ELR (cell line): ENCODE data around the gene ADAMTSL3.
"Not testable (repeated sequence)": the region's sequence is repeated elsewhere in the genome, so short reads cannot be mapped to it uniquely, and the experiment has no call there.

Experiments
- DNase-seq: peaks from one replicate; pipeline ENCODE4 v3.0.0-alpha.2; 2015; ENCODE audit warnings: low read depth

Gene ADAMTSL3

DNA sequence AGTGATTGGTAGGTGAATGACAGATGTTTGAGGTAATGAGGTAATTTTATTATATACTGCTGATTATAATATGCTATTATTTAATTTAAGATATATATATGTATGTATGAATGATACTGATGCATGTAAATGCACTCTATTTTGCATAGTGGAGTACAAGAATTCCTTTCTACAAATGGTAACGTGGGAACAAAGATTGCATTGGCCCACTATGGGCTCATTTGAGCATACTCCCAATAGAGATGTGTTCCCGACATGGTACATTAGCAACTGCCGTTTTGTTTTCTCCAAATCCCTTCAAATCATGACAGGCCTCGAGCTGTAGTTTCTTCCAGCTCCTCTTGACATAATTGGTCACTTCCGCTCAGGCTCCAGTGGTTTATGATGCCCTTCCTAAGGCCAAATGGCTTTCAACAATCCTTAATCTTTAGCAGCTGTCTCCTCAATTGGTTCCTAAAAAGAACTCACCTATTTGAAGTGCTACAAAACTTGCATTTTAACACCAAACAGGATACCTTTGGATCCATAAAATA lies 266.1 kb downstream of the ADAMTSL3 start:
- DNase-seq, result no peak

DNA sequence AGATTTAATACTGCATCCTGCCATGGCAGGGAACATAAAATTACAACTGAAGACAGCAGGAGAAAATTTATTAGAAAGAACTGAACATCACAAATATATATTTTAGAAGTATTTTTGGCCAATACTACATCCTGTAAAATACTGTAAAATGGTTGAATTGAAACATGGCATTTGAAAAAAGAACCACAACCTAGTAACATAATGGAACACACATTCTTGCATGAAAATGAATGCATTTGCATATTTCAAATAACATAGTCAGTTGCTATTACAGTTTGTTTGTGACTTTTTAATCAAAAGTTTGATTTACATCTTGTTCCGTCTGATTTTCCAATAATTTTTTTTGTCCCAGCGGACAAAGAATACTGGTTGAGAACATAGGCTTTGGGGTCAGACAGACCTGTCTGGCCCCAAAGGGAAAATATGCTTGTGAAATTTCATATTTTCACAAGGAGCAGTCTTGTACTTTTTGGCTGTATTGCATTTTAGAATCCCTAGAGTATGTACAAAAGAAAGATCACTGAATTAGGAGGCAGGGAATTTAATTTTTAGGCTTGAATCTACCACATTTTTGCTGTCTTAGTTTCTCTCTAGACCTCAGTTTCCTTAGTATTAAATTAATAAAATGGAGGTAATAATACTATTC lies 268.8 kb downstream of the ADAMTSL3 start:
- DNase-seq, result no peak

DNA sequence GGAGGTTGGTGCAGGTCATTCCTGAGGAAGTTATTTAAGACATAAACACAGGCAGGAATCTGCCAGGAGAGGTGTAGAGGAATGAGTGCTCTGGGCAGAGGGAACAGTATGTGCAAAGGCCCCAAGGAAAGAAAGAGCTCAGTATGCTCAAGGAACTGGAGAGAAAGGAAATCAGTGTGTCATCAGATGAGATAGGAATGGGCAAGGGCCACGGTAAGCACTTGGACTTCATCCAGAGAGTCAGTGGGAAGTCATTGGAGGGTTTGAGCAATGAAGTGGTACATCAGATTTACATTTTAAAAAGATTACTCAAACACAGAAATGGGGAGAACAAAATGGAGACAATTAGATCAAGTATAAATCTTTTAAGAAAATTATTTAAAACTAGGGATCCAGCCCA lies 272.2 kb downstream of the ADAMTSL3 start:
- peak; percentile 17 for DNase-seq

DNA sequence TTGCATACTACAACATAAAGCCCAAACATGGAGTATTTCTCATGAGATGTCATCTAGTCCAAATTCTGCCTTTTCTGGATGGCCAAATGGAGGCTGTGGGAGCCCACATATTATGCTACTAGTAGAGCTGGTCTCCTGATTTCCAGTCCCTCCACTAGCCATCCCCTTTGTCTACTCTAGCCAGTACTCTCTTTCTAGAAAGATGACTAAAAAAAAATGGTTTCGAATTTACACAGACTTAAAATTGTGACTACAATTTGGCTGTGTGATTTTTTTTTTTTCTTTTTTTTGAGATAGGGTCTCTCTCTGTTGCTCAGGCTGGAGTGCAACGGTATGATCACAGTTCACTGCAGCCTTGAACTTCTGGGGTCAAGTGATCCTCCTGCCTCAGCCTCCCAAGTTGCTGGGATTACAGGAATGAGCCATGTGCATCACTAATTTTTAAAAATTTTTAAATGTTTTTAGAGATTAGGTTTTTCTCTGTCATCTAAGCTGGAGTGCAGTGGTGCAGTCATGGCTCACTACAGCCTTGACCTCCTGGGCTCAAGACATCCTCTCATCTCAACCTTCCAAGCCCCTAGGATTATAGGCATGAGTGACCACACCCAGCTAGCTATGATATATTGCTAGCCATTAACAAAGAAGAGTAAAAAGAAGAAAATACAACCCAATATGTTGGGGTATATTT lies 273.9 kb downstream of the ADAMTSL3 start:
- DNase-seq, result no peak

DNA sequence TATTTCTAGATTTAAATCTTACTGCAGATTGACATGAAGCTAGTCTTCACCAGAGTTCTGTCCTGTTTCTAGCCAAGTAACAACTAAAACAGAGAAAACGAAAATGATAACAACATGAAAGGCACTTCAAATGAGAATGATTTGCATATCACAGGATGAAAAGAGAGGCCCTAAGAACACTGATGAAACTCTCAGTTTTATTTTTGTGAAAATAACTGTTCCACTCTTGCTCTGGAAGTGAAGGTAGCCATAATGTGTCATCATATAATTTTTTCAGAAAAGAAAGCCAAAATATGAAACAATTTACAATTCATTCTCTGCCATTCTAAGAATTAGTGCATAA lies 274.4 kb downstream of the ADAMTSL3 start:
- DNase-seq, result no peak

DNA sequence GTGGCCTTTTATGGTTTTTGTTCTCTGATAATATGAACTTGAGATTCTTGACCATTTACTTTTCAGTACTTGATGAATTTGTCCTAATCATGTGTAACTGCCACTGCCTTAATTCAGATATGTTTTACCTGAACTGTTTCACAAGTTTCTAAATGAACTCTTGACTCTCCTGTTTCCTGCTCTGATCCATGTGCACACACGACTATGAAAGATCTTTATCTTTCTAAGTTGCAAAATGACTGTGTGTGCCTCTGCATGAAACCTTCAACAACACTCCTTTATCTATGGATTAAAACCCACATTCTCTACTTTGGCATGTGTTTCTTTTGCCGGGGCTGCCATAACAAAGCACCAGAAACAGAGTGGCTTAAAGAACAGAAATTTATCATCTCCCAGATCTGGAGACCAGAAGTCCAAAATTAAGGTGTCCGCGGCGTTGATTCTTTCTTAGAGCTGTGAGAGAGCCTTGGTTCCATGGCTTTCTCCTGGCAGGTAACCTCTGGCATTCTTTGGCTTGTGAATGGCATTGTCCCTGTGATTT lies 275.0 kb downstream of the ADAMTSL3 start:
- no peak for DNase-seq

DNA sequence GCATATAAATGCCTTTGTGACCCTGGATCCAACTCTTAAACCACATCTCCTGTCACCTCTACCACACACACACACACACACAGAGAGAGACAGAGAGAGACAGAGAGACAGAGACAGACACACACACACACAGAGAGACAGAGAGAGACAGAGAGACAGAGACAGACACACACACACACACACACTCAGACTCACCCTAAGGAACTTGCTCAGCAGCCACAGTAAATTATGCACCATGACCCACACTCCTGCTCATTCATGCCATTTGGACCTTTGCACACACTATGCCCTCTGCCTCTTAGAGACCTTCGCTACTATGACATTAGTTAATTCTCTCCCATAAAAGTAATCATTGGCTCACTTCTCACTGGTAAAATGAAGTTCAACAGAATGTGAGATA lies 275.7 kb downstream of the ADAMTSL3 start:
- DNase-seq, result no peak

DNA sequence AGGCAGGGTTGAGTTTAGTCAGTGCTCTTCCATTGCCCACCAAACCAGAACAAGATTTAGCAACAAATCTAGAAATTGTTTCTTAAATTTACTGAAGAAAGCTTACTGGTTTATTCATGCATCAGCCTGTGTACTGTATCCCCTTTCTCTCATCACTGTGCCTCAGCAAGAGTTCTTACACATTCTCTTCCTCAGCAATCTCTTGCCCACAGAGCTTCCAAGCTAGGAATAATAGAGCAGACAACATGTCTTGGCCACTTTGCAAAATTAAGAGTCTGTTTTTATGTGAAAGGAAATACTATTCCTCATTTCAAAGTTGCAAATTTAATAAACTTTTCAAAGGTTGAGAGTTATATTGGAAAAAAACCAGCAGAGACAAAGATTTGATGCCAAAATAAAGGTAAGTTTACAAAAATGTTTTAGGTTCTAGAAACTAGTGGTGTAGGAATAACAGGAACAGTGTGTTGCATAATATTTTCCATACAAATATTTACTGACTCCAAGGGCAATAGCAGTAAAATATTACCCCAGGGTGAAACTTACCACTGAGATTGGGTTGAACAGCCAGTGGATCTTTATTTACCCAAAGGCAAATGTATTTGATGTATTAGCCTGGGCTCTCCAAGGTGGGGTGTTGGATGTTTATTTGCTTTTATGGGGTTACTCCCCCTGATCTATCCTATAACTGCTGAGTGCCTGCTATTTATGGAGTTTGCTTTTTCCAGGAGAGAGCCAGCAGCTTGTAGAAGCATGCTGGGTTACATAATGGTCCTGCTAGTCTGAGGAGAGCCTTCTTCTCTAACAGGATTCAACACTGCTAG lies 276.7 kb downstream of the ADAMTSL3 start:
- DNase-seq, result no peak

DNA sequence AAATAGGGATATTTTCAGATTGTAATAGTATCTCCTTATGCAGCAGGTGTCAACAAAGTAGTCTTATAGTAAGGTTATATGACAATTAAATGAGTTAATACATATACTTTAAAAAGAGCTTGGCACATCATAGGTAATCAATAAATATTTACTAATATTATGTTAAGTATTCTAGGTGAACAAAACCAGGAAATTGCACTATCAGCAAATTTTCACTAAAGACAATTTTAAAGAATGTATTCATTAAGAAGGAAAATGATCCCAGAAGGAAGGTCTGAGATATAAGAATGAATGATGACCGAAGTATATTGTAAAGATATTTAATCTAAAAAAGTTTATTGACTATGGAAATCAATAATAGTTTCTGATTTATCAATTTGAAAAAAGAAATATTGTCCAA lies 281.9 kb downstream of the ADAMTSL3 start:
- no peak for DNase-seq

DNA sequence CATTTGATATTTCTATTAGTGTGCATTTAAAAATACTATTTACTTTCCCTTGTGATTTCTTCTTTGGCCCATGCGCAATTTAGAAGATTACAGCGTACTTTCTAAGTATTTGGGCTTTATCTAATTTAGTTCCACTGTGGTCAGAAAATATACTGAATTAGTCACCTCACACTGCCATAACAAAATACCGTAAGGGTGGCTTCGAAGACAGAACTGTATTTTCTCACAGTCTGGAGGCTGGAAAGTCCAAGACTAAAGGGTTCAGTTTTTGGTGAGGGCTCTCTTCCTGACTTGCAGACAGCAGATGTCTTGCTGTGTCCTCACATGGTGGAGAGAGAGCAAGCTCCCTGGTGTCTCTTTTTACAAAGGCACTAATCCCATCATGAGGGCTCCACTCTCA lies 286.2 kb downstream of the ADAMTSL3 start:
- DNase-seq, result no peak

DNA sequence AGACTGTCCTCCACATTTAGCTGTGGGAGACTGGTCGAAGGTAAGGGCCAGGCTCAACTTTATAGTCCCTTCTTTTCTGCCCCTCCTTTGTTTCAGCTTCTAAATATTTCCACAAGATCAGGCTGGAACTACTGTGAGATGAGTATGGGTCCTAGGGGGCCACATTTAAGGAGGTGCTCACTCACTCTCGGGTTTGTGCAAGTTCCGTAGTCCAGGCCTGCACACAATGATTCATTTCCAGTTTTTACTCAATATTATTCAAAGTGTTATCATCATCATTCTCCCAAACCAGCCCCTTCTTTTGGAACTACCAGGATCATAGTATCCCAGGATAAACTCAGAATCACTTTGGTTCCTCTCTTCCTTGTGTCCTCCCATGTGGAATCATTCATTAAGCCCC lies 289.1 kb downstream of the ADAMTSL3 start:
- DNase-seq, result no peak

DNA sequence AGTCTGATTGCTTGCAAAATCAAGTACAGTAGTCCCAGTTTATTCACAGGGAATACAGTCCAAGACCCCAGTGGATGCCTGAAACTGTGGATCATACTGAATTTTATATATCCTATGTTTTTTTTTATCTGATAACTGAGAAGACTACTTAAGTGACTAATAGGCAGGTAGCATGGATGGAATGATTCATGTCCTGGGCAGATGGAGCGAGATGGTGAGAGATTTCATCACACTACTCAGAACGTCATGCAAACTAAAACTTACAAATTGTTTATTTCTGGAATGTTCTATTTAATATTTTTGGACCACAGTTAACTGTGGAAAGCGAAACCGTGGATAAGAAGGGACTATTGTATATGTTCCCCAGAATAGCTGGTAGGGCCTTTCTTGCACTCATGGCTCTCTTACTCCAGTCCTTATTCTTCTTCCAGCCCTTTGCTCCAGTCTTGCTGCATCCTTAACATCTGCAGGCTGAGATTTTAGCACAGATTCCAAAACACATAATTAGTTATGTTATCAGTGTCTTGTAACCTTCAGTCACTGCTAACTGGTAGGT lies 290.0 kb downstream of the ADAMTSL3 start:
- peak; percentile 42 for DNase-seq

DNA sequence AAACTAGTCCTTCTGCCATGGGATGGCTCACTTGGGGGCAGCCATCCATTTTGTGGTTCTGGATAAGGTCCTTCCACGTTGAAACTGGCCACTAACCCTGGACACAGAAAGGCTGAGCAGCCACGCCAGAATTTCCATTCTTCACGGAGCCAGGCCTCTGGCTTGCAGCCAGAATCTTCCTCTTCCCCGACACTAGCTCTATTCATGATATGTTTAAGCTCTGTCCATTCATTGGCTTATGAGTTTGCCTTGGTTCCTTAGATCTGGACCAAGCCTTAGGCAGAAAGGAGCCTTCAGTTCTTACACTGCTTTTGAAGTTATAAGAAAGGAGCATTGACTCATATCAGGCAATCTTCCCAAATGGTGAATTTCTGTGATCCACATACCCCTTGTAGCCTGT lies 293.2 kb downstream of the ADAMTSL3 start:
- DNase-seq, result no peak

DNA sequence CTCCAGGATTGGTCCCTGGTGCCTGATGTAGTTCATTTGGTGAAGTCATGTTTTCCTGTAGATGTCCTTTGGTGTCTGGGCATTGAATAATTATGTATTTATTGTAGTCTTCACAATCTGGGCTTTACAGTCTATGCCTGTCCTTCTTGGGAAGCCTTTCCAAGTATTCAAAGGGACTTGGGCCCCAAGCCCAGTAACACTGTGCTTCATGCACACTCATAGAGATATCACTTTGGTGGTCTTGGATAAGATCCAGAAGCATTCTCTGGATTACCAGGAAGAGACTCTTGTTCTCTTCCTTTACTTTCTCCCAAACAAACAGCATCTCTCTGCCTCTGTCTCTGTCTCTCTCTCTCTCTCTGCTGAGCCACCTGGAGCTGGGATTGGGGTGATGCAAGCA lies 300.6 kb downstream of the ADAMTSL3 start:
- no peak for DNase-seq

DNA sequence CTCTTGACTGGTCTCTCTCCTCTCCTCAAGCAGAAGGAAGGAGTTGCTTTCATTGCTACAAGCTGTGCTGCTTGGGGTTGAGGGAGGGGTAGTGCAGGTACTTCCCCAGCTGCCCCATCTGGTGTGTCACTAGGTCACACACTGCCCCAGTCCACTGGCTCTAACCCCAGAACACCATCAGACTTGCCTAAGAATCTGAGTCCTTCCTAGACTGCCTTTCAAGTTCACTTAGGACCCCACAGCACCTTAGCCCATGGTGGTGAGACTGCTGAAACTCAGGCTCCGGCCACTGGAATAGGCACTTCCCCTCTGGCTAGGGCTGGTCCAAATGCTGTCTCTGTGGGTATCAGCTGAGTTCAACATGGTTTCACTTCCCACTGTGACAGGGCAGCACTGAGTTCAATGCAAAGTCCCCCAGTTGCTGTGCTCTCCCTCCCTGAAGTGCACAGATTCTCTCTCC lies 301.9 kb downstream of the ADAMTSL3 start:
- DNase-seq, result no peak

DNA sequence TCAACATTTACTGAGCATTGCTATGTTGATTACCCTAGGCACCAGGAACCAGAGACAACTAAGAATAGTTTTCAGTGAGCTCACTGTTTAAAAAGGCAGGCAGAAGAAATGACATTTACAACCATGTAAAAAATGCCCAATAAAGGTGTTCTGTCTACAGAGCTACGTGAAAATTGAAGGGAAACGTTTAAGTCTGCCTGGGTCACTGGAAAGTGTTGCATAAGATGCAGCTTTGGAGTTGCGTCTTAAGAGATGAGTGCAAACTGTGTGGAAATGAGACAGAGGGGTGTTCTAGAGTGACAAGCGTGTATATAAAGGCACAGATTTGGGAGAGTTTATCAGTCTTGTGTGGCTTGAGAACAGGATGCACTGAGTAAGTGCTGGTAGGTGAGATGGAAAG lies 303.0 kb downstream of the ADAMTSL3 start:
- no peak for DNase-seq

DNA sequence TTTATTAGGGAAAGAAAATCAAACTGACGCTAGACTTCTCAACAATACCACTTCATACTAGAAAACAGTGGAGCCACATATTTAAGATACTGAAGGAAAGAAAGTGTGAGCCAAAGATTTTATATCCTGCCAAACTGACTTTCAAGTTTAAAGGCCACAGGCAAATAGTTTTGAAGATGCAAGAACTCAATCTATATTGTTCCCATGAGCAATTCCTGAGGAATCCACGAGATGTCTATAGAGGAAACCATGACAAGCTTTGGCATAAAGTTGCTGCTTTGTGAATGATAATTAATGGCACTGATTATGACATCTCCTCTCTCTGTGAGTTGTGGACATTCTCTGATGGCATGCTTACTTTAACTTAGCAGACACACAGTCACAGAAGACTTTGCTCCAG lies 305.6 kb downstream of the ADAMTSL3 start:
- DNase-seq, result no peak

DNA sequence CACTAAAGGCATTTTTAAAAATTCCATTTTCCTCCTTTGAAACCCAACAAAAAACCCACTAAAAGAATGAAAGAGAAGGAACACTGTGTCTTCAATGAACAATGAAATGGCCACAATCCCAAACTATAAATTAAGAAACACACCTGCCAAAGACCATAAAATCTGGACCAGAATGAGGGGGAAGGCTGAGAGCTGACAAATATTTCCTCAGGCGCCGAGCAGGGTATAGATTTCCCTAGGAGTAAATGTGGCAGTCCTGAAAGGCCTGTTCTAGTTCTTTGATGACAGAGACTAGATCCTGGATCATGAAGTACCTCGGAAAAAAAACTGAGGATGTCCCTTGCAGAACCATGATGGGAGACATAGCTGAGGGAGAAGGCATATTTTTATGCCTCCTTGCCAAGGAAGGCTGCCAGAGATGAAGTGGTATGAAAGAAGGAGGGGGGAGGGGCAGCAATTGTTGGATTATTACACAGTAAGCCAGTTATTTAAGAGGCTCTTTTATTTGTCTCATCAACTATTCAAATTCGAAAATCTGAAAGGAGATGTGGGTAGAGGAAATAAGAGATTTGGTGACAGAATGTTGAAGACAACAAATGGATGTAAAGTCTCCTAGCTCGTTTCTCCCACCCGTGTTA lies 306.4 kb downstream of the ADAMTSL3 start:
- no peak for DNase-seq

DNA sequence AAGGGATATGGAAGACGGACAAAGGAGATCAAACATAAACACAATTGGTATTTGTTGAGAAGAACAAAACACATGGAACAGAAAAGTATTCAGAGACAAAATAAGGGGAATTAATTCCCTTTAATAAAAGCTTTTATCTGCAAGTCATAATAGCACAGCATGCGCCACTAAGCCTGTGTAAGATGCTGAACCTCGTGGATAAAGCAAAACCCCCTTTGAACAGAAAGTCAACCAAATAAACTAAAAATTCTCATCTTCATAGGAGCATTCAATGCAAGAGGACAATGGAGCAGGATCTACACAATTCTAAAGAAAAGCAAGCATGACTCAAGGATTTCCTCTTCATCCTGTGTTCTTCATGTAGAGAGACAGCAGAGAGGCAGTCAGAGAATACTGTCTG lies 307.4 kb downstream of the ADAMTSL3 start:
- DNase-seq, result no peak

DNA sequence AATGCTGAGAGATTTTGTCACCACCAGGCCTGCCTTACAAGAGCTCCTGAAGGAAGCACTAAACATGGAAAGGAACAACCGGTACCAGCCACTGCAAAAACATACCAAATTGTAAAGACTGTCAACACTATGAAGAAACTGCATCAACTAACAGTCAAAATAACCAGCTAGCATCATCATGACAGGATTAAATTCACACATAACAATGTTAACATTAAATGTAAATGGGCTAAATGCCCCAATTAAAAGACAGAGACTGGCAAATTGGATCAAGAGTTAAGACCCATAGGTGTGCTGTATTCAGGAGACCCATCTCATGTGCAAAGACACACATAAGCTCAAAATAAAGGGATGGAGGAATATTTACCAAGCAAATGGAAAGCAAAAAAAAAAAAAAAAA lies 311.0 kb downstream of the ADAMTSL3 start:
- not testable (repeated sequence) for DNase-seq

DNA sequence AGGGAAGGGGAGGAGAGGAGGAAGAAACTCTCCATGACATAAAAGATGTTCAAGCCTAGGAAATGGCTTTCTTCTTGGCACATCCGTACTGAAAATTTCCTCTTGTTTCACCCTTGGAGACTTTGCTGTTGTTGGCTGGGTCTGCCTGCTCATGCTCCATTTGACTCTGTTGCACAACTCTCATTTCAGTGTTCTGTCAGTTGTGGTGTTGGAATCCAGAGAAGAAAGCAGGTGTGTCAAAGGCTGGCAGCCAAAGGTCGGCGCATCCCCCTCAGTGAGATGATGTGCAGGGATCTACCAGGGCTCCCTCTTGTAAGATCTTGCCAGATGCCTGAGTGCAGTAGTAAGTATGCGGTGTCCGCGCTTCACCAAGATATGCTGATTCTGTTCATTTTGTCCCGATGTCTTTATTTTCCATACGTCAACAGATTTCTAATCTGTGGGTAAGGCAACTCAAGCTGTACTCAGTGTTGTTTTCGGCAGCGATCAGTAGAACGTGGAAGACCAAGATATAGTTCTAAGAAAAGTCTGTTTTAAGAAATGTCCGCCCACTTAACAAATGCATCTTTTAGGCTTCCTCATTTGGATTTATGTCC lies 316.5 kb downstream of the ADAMTSL3 start:
- DNase-seq, result no peak
